Fibroblast of villous mesenchyme (primary cell): ENCODE data around the gene FGGY. TPM values are rescaled to one million over a fixed set of nuclear protein-coding genes. Genes with fewer than 3 reads are reported as not detected.
A peak's percentile ranks its signal among the peaks of the same experiment; 100 is the strongest.

Source experiments
- DNase-seq: peaks from one replicate; pipeline ENCODE4 v3.0.0-alpha.2; 2010; ENCODE audit warnings: low read depth
- H3K4me3 ChIP-seq: 2 replicates; pipeline ENCODE4 v1.5.1; 2011; ENCODE audit warnings: low read depth, mild to moderate bottlenecking, low read length
- CTCF ChIP-seq: IDR thresholded peaks from 2 replicates; pipeline ENCODE4 v1.5.1; 2012; ENCODE audit warnings: low read depth, mild to moderate bottlenecking, low read length; ENCODE audit not compliant: insufficient read depth
- total RNA-seq: library from RNA; depleted of rRNA; stranded (reverse); fragments of >200 nt; gene quantifications from 2 replicates; pipeline ENCODE4 v1.2.3, GENCODE V29; 2012

Gene FGGY
- total RNA-seq, 1 donor: 11.7 TPM

GRCh38 chr1:59625384-59625783 lies 328.5 kb downstream of the FGGY start:
- DNase-seq: no peak
- no peak for TF ChIP-seq CTCF

GRCh38 chr1:59631561-59632255 lies 334.8 kb downstream of the FGGY start:
- no peak overlapping the region for H3K4me3 ChIP-seq
- TF ChIP-seq CTCF: no peak
- peak; percentile 75 for DNase-seq

More at GRCh38 chr1:59625384-59625783, 328.5 kb downstream of the FGGY start:
- H3K4me3 ChIP-seq: no peak overlapping the region

- TF ChIP-seq CTCF: no peak
- DNase-seq: no peak
- H3K4me3 ChIP-seq: no peak overlapping the region
Observed at GRCh38 chr1:59635097-59635496, 338.2 kb downstream of the FGGY start.

- DNase-seq: peak; percentile 82
- TF ChIP-seq CTCF: no peak
- H3K4me3 ChIP-seq: no peak overlapping the region
Observed at GRCh38 chr1:59638231-59638711, 341.4 kb downstream of the FGGY start.

- no peak for TF ChIP-seq CTCF
- no peak overlapping the region for H3K4me3 ChIP-seq
- DNase-seq: peak; percentile 44
Observed at GRCh38 chr1:59639266-59639665, 342.4 kb downstream of the FGGY start.

- H3K4me3 ChIP-seq: no peak overlapping the region
- DNase-seq: peak; percentile 84
- no peak for TF ChIP-seq CTCF
Observed at GRCh38 chr1:59640851-59641250, 344.0 kb downstream of the FGGY start.

GRCh38 chr1:59641836-59642235 lies 344.9 kb downstream of the FGGY start:
- no peak overlapping the region for H3K4me3 ChIP-seq
- no peak for TF ChIP-seq CTCF
- DNase-seq: no peak
